Natural killer cell treated with Interleukin-12 subunit alpha and Interleukin-12 subunit beta and Interleukin-15 and Interleukin-18, amount 100 ng/mL, for 72 hours (primary cell): ENCODE results near the gene NDUFB2. TPM values are rescaled to one million over a fixed set of nuclear protein-coding genes. Genes with fewer than 3 reads are reported as not detected.

ENCODE experiments used
- ATAC-seq, 2 donors: fragments of 150-1000 bp; cut with Tn5 transposase in 1 of 2; sonication (Bioruptor Pico), chemical (Tn5 transposase) in 1 of 2; 2 replicates each; pipeline ENCODE4 v1.10.0; 2021
- DNase-seq: peaks from one replicate; pipeline ENCODE4 v3.0.0; 2022; ENCODE audit warnings: low spot score
- H3K27ac Mint-ChIP-seq, 2 donors: 1 replicate in 1 of 2; 2 replicates in 1 of 2; pipeline ENCODE4 v1.8.0; 2022; ENCODE audit warnings: mixed read lengths in 2 of 2, mild to moderate bottlenecking in 1 of 2, moderate library complexity in 1 of 2
- H3K27me3 Mint-ChIP-seq, 2 donors: 1 replicate in 1 of 2; 2 replicates in 1 of 2; pipeline ENCODE4 v1.8.0; 2022; ENCODE audit warnings: mixed read lengths in 2 of 2
- H3K36me3 Mint-ChIP-seq: one replicate; pipeline ENCODE4 v1.8.0; 2022; ENCODE audit warnings: mixed read lengths
- H3K4me1 Mint-ChIP-seq, 2 donors: 1 replicate in 1 of 2; 2 replicates in 1 of 2; pipeline ENCODE4 v1.8.0; 2022; ENCODE audit warnings: low read depth in 2 of 2, mixed read lengths in 2 of 2, mild to moderate bottlenecking in 1 of 2
- H3K4me3 Mint-ChIP-seq: one replicate; pipeline ENCODE4 v1.8.0; 2022; ENCODE audit warnings: mixed read lengths
- H3K9me3 Mint-ChIP-seq: 2 replicates; pipeline ENCODE4 v1.8.0; 2022; ENCODE audit warnings: mixed read lengths
- total RNA-seq, 2 donors: library from RNA; stranded (reverse); gene quantifications; one replicate each; pipeline ENCODE4 v1.2.3, GENCODE V29; 2022

NDUFB2 gene
- total RNA-seq, 2 donors from 2014 or later = 169 to 222 TPM

DNA sequence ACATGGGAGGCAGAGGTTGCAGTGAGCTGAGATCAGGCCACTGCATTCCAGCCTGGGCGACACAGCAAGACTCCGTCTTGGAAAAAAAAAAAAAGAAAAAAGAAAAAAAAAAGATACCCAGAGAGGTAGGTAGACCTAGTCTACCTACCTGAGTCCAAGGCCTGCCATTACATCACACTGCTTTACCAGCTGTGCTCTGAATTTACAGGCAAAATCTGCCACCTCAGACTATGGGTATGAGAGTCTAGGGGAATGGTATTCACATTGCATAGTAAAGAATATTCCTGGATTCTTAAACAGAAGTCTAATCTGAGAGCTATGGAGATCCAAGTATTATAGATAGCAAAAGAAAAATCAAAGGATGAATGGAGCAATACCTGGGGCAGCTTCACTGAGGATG is 50.2 kb downstream of the NDUFB2 start:
- H3K27ac Mint-ChIP-seq = no peak overlapping the region
- DNase-seq (no peak), ATAC-seq (no peak)
- H3K27me3 Mint-ChIP-seq = no peaks in the 10 kb centered on the region
- H3K4me1 Mint-ChIP-seq = no peaks in the 10 kb centered on the region
- H3K36me3 Mint-ChIP-seq = peaks cover 8% of the 10 kb centered on the region
- no peaks in the 10 kb centered on the region for H3K9me3 Mint-ChIP-seq
- H3K4me3 Mint-ChIP-seq = no peak overlapping the region

DNA sequence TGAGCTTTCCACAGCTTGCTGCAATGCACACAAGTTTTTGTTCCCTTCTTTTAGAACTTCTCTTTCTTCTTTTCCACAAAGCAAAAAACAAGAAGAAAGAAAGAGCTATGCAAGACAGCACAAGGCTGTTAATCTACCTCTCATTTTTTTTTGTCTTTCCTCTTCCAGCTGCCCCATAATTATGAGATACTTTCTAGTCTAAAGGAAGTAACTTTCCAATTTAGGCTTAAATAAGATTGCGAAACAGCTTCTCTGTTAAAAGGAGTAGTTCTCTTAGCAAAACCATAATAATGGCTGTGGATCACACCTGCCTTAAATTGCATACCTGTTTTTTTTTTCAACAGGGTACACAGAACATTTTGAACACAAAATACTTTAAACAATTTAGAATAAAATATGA is 56.0 kb downstream of the NDUFB2 start:
- Mint-ChIP-seq H3K36me3 (no peaks in the 10 kb centered on the region), H3K27ac (no peak overlapping the region), H3K27me3 (no peaks in the 10 kb centered on the region), H3K4me3 (no peak overlapping the region), H3K9me3 (no peaks in the 10 kb centered on the region), H3K4me1 (no peaks in the 10 kb centered on the region)
- DNase-seq (no peak), ATAC-seq (no peak)

DNA sequence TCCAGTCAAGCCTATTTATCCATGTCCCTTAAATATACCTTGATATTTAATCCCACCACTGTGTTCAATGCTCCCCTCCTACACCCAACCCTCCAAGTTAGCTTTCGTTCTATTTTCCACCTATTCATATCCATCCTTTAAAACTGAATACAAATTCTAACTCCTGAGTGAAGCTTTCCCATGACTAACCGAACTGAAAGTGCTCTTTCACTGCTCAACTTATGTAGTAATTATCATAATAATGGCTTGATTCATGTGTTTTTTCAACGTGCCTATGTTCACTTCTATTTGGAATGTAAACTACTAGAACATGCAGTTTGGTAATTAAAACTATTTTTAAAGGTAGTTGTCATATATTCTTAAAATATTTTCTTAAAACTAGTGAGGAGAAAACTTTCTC is 58.0 kb downstream of the NDUFB2 start:
- ATAC-seq (no peak), DNase-seq (no peak)
- H3K27ac Mint-ChIP-seq = no peak overlapping the region
- no peaks in the 10 kb centered on the region for H3K27me3 Mint-ChIP-seq
- H3K4me3 Mint-ChIP-seq = no peak overlapping the region
- no peaks in the 10 kb centered on the region for H3K4me1 Mint-ChIP-seq
- no peaks in the 10 kb centered on the region for H3K36me3 Mint-ChIP-seq
- H3K9me3 Mint-ChIP-seq = no peaks in the 10 kb centered on the region

Other genes starting within 250 kb of the NDUFB2 start
- gene MKRN1, start 217.2 kb upstream of the NDUFB2 start, total RNA-seq = 10 to 100 TPM; 46.5 to 97.9 TPM
- not detected for gene DENND2A, start 55.9 kb upstream of the NDUFB2 start, total RNA-seq
- gene ADCK2, start 23.8 kb upstream of the NDUFB2 start, total RNA-seq = 10 to 100 TPM in 1 of 2 donors, 1 to 10 TPM in 1; 8.2 to 12.2 TPM
- 10 to 100 TPM; 35.7 to 42.2 TPM for gene BRAF, start 228.2 kb downstream of the NDUFB2 start, total RNA-seq